Adrenal gland (tissue), 5 donors: ENCODE measurements around the gene UGT1A10.

Experiments
- CTCF ChIP-seq, 6 experiments: fragments of 450-650 bp in 4 of 6; fragments of 200-600 bp in 2 of 6; sonication (generic) in 1 of 6; IDR thresholded peaks; 1 replicate in 5 of 6; 2 replicates in 1 of 6; pipeline versions ENCODE4 v1.5.1 to v1.8.0; 2016 to 2021; ENCODE audit warnings: antibody characterized with exemption in 6 of 6, mild to moderate bottlenecking in 2 of 6, moderate library complexity in 1 of 6
- POLR2A ChIP-seq, 2 donors: fragments of 450-650 bp; IDR thresholded peaks; one replicate each; pipeline ENCODE4 v1.6.1; 2017; ENCODE audit warnings: antibody characterized with exemption in 2 of 2, mild to moderate bottlenecking in 2 of 2, moderate library complexity in 1 of 2
- donor health status: DM: no; HTN: no; CAD: no.

GRCh38 chr2:233772583-233772982, 136.3 kb downstream of the UGT1A10 start:
- TF ChIP-seq POLR2A (IDR thresholded peaks at IDR 0.05) (no peak), CTCF (IDR thresholded peaks at IDR 0.05) (no peak)
